Psoas muscle (tissue), 8 donors: Measurements from ENCODE around the gene ISM2. TPM values are rescaled to one million over a fixed set of nuclear protein-coding genes. Genes with fewer than 3 reads are reported as not detected.
A peak's percentile ranks its signal among the peaks of the same experiment; 100 is the strongest.

ENCODE experiments used
- ATAC-seq, 4 donors: fragments of 200-7000 bp; cut with Tn5 transposase; one replicate each; pipeline ENCODE4 v1.9.1; 2020; ENCODE audit warnings: moderate library complexity in 3 of 4, mild to moderate bottlenecking in 2 of 4
- DNase-seq, 2 donors: peaks; one replicate each; pipeline ENCODE4 v3.0.0-alpha.2; 2020
- H3K27ac ChIP-seq: fragments of 200-600 bp; one replicate; pipeline ENCODE4 v1.8.0; 2022
- H3K27me3 ChIP-seq, 3 donors: fragments of 200-600 bp in 1 of 3; one replicate each; pipeline versions ENCODE4 v1.6.1 to v1.8.0; 2013 to 2022; ENCODE audit warnings: low read length in 2 of 3, mild to moderate bottlenecking in 2 of 3, moderate library complexity in 1 of 3; ENCODE audit not compliant: insufficient read depth in 3 of 3
- H3K36me3 ChIP-seq, 2 donors: fragments of 200-600 bp in 1 of 2; one replicate each; pipeline versions ENCODE4 v1.6.1 to v1.8.0; 2013 to 2022; ENCODE audit warnings: low read depth in 1 of 2, mild to moderate bottlenecking in 1 of 2, moderate library complexity in 1 of 2; ENCODE audit not compliant: insufficient read depth in 1 of 2
- H3K4me1 ChIP-seq: fragments of 200-600 bp; one replicate; pipeline ENCODE4 v1.8.0; 2022
- H3K4me3 ChIP-seq: fragments of 200-600 bp; one replicate; pipeline ENCODE4 v1.8.0; 2022; ENCODE audit warnings: mild to moderate bottlenecking
- H3K9me3 ChIP-seq: fragments of 200-600 bp; one replicate; pipeline ENCODE4 v1.8.0; 2022
- WGBS, 3 donors: extraction: QIAGEN DNeasy Blood & Tissue Kit; methylation state at CpG; one replicate each; pipeline versions ENCODE4 v1.1.6 to v1.1.7; 2013; 5-methylcytosine and 5-hydroxymethylcytosine counted together
- intact Hi-C, 2 donors: fragments of 100-400 bp; cut with DNase I; formaldehyde crosslinking; loops; one replicate each; pipeline versions ENCODE4 v1.11.0 to v1.14.2; 2022
- polyA plus RNA-seq, 3 donors: library from polyadenylated mRNA; stranded (reverse); fragments of 200-250 nt; gene quantifications; one replicate each; pipeline ENCODE4 v1.2.3, GENCODE V29; 2013
- total RNA-seq, 4 donors: library from RNA; stranded (reverse); fragmentation: NEBNext Ultra II Directional in 2 of 4; extraction: Animal tissue kit (Norgen Biotek cat#: 25700) in 2 of 4; gene quantifications; one replicate each; pipeline versions ENCODE4 v1.2.1 to v1.2.4, GENCODE V29; 2021 to 2023
- TF ChIP-seq, protein P1 (sequence below): fragments of 200-600 bp; IDR thresholded peaks from one replicate; pipeline ENCODE4 v1.8.0; 2022; ENCODE audit warnings: antibody characterized with exemption
- donor health status: healthy with polysubstance abuse.
- donor health status: DM: no; HTN: no; CAD: no; lungs with moderate emphysema.
- donor health status: Bipolar disorder and iron deficiency.
- donor health status: healthy.
- donor health status: DM: yes; HTN: yes; CAD: no.
- donor health status: DM: no; HTN: no; CAD: no.
- donor health status: DM: no; HTN: no; CAD: no.
- donor health status: DM: yes; HTN: yes; CAD: no.

The ISM2 gene
- total and polyA plus RNA-seq, 7 donors = 0.04 TPM; not detected in 6

- H3K9me3 ChIP-seq = no peaks in the 10 kb centered on the region
- 87 to 89% (median 89%) methylated on average over 14 of the region's 14 CpGs for WGBS, 3 donors
- intact Hi-C loops = no loop called here
These were observed 29.5 kb downstream of the ISM2 start for GRCh38 chr14:77469067-77469505.

GRCh38 chr14:77467801-77468200 is 30.8 kb downstream of the ISM2 start:
- Histone ChIP-seq H3K36me3 (peaks cover 23 to 74% of the 10 kb centered on the region in 2 donors), H3K4me3 (no peak overlapping the region)
- ATAC-seq = no peak

More at GRCh38 chr14:77469067-77469505, 29.5 kb downstream of the ISM2 start:
- Histone ChIP-seq H3K4me1 (no peaks in the 10 kb centered on the region), H3K36me3 (peaks cover 18 to 61% of the 10 kb centered on the region in 2 donors), H3K27me3 (no peaks in the 10 kb centered on the region), H3K4me3 (no peak overlapping the region), H3K27ac (no peak overlapping the region)
- ATAC-seq (no peak), DNase-seq (no peak)
- TF ChIP-seq, protein P1, sequence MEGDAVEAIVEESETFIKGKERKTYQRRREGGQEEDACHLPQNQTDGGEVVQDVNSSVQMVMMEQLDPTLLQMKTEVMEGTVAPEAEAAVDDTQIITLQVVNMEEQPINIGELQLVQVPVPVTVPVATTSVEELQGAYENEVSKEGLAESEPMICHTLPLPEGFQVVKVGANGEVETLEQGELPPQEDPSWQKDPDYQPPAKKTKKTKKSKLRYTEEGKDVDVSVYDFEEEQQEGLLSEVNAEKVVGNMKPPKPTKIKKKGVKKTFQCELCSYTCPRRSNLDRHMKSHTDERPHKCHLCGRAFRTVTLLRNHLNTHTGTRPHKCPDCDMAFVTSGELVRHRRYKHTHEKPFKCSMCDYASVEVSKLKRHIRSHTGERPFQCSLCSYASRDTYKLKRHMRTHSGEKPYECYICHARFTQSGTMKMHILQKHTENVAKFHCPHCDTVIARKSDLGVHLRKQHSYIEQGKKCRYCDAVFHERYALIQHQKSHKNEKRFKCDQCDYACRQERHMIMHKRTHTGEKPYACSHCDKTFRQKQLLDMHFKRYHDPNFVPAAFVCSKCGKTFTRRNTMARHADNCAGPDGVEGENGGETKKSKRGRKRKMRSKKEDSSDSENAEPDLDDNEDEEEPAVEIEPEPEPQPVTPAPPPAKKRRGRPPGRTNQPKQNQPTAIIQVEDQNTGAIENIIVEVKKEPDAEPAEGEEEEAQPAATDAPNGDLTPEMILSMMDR = no peak

DNA sequence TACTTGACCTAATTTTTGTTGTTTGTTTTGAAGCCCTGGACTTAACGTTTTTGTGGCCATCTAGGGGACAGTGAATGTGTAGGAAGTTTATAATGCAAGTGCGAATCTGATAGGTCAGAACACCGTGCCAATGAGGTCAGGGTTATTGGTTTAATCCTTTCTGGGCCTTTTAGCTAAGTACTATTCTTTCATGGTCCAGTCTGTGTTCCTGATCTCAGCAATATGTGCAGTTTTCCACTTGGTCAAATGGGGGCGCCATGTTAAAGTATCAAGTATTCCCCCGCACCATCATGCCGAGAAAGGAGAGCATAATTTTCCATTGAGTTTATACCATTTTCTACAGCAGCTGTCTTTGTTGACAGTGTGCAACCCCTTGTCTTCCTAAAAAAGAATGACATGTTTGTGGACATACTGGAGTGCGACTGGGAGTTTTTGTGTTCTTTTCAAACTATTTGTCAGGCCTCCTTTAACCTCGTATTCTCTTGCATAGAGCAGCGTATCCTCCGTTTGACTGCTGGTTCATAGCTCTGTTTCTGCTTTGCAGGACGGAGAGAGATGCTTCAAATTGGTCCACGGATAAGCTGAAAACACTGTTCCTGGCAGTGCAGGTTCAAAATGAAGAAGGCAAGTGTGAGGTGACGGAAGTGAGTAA is 39.4 kb downstream of the ISM2 start:
- peak in 1 of 2 donors; percentile 28 for DNase-seq
- H3K27ac ChIP-seq = peak overlapping the region; percentile 85
- 37 to 43% (median 39%) methylated on average over 13 of the region's 13 CpGs for WGBS, 3 donors
- H3K27me3 ChIP-seq = no peaks in the 10 kb centered on the region
- no peaks in the 10 kb centered on the region for H3K9me3 ChIP-seq
- peak overlapping the region; percentile 99 for H3K4me3 ChIP-seq
- peaks cover 8 to 49% of the 10 kb centered on the region in 2 donors for H3K36me3 ChIP-seq
- TF ChIP-seq, protein P1 = peak; percentile 52
- no peak for ATAC-seq
- peaks cover 20% of the 10 kb centered on the region for H3K4me1 ChIP-seq
- intact Hi-C loops = loop anchor here (5.0 to 10.0 kb wide), 5 partner anchors 82 to 248 kb away; partner anchors contain the start of genes ALKBH1 (in 2 of the 2), GSTZ1 (in 2 of the 2), POMT2 (in 2 of the 2) and SLIRP (in 2 of the 2)

More at GRCh38 chr14:77467801-77468200, 30.8 kb downstream of the ISM2 start:
- no peaks in the 10 kb centered on the region for H3K9me3 ChIP-seq
- no peak overlapping the region for H3K27ac ChIP-seq
- intact Hi-C loops = no loop called here
- no peaks in the 10 kb centered on the region for H3K4me1 ChIP-seq
- no peaks in the 10 kb centered on the region for H3K27me3 ChIP-seq
- 82 to 85% (median 84%) methylated on average over 5 of the region's 5 CpGs for WGBS, 3 donors
- no peak for DNase-seq
- TF ChIP-seq, protein P1 = no peak

- 0 to 1% (median 1%) methylated on average over 29 of the region's 29 CpGs for WGBS, 3 donors
- TF ChIP-seq, protein P1 = no peak
- intact Hi-C loops = loop anchor here (5.0 to 10.0 kb wide), 5 partner anchors 81 to 249 kb away; partner anchors contain the start of genes ALKBH1 (in 2 of the 2), GSTZ1 (in 2 of the 2), POMT2 (in 2 of the 2) and SLIRP (in 2 of the 2)
- H3K4me1 ChIP-seq = peaks cover 20% of the 10 kb centered on the region
- peak overlapping the region; percentile 85 for H3K27ac ChIP-seq
- ATAC-seq (peak; percentile 4 to 48 (median 15)), DNase-seq (peak in 1 of 2 donors; percentile 67)
- H3K36me3 ChIP-seq = peaks cover 3 to 45% of the 10 kb centered on the region in 2 donors
- no peaks in the 10 kb centered on the region for H3K27me3 ChIP-seq
- peak overlapping the region; percentile 99 for H3K4me3 ChIP-seq
- no peaks in the 10 kb centered on the region for H3K9me3 ChIP-seq
These were observed 40.2 kb downstream of the ISM2 start for GRCh38 chr14:77458249-77458950.
